Mammary epithelial cell (primary cell): ENCODE data around the gene ADAMTS2.

ENCODE experiments used
- EZH2 ChIP-seq: IDR thresholded peaks from 2 replicates; pipeline ENCODE4 v1.6.1; 2012; ENCODE audit warnings: low read length, inconsistent platforms, borderline replicate concordance
- TF ChIP-seq, protein P1 (sequence below), 2 donors: IDR thresholded peaks in 1 of 2; conservative IDR thresholded peaks in 1 of 2; 2 replicates each; pipeline ENCODE4 v1.5.1; 2011 to 2012; ENCODE audit warnings: inconsistent platforms in 2 of 2, low read length in 2 of 2, mild to moderate bottlenecking in 2 of 2, control low read depth in 1 of 2, low read depth in 1 of 2; ENCODE audit not compliant: insufficient read depth in 1 of 2; ENCODE audit errors: extremely low read depth in 1 of 2

DNA sequence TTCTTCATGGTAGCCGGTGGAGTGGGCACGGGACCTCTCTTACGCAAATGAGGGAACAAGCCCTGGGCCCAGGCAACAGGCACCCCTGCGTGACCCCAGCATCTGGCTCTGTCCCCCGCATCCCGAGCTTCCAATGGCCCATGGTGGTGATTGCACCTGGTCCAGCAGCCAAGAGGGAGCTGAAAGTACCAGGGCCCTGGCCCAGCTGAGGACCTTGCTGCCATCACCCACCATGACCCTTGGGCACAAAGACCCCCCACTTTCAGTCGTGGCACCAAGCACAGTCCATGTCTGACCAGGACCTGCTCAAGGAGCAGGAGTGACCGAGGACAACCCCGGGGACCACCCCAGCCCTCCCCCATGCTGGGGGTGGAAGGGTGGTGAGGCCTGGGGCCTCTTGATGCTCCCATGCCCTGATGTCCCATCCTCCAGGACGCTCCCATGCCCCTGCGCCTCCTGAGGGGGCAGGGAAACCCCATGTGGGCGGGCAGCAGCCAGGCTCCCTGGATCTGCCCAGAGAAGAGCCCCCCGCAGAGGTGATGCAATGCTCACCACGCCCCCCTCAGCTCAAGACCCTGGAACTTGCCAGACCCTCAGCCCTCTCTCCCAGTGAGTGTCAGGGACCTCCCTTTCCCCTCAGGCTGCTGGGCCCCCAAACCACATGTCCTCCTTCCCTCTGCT is 123.9 kb downstream of the ADAMTS2 start:
- TF ChIP-seq EZH2, result no peak
- TF ChIP-seq, protein P1, sequence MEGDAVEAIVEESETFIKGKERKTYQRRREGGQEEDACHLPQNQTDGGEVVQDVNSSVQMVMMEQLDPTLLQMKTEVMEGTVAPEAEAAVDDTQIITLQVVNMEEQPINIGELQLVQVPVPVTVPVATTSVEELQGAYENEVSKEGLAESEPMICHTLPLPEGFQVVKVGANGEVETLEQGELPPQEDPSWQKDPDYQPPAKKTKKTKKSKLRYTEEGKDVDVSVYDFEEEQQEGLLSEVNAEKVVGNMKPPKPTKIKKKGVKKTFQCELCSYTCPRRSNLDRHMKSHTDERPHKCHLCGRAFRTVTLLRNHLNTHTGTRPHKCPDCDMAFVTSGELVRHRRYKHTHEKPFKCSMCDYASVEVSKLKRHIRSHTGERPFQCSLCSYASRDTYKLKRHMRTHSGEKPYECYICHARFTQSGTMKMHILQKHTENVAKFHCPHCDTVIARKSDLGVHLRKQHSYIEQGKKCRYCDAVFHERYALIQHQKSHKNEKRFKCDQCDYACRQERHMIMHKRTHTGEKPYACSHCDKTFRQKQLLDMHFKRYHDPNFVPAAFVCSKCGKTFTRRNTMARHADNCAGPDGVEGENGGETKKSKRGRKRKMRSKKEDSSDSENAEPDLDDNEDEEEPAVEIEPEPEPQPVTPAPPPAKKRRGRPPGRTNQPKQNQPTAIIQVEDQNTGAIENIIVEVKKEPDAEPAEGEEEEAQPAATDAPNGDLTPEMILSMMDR (conservative IDR thresholded peaks at IDR 0.05 in 1 of 2, IDR thresholded peaks at IDR 0.05 in 1 of 2; ENCODE audit: extremely low read depth in 1 of 2, insufficient read depth in 1 of 2, low read depth in 1 of 2, low read length in 2 of 2), result no peak
